Putamen (tissue), 1 donor: ENCODE results near the gene NRCAM.

ENCODE experiments used
- DNase-seq: peaks from one replicate; pipeline ENCODE4 v3.0.0-alpha.2; 2016; ENCODE audit warnings: low spot score

The NRCAM gene

GRCh38 chr7:108129018-108129965 is 326.9 kb downstream of the NRCAM start:
- DNase-seq, result no peak

DNA sequence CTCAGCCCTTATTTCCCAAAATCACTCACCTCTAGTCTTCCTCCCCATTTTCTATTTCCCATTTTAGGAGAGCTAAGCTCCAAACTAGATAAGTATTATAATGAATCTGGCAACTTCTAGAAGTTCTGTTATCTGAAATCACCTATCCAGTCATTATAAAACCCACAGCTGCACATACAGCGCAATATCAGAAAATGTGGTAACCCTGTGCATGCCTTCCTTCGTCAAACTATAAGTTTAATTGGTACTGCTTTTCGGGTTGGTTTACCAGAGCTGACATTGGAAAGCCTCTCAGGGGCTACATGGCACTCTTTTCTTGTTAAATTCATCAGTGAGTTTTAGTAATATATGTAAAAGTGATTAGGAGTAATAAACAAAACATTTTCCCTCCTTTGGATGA is 327.7 kb downstream of the NRCAM start:
- no peak for DNase-seq

DNA sequence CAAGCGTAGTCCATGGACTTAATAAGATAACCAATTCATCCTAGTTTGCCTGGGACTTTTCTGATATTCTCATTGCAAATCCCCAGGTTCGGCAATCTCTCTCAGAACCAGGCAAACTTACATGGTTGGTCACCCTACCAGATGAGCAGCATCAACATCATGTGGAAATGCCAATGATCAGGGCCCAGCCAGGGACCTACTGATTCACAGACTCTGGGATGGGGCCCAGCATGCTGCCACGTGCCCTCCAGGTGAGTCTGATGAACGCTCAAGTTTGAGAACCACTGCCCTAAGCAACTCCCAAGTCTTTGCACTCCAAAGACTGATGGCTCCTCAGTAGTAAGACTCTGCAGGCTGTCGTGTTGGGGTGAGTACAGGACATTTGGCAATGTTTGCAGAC is 328.8 kb downstream of the NRCAM start:
- DNase-seq, result no peak

DNA sequence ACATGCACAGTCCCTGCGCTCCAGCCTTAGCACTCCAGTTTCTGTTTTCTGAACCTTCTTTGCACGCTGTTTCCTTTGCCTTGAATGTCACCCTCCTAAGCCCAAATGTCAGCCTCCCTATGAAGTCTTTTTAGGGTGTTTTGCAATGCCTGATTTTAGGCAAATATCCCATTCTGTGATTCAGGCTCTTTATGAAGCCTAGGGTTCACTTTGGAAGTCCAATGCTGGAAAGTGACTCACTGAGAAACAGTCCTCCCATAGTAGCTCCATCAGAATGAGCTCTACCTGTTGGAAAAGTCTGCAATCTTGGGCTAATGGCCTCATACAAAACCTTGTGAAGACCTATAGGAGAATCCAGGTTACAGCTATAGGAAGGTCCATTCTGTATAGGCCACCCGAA is 331.4 kb downstream of the NRCAM start:
- DNase-seq, result no peak

DNA sequence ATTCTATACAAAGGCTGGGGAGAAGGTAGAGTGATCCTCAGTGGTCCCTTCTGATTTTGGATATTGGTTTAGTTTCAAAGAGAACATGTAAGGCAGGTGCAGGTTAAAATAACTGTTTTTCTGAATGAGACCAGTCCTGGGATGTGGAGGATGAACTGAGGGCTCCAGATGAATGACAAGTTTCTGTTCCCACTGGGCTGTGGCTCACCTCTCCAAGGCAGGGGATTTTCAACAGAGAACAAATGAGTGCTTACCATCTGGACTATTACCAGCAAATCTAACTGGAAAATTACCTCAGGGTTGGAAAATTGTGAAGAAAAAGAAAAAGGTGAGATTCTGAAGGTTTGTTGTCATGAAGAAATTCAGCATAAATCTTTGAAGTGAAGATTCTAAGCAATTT is 334.1 kb downstream of the NRCAM start:
- DNase-seq, result no peak

DNA sequence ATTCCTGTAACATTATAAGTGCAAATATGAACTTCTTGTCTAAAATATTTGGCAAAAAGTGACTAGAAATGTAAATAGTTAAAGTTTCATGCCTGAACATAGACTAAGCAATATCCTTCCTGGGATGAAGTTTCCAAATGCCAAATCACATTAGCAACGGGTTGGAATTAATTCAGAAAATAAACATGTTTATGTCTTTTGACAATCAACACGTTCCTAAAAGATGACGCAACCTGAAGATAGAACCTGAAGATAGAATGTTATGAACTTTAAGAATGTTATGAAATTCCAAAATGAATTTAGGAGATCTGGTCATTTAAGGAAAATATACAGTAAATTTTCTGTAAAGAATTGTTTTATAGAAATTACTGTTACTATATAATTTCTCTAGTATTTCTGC is 335.3 kb downstream of the NRCAM start:
- no peak for DNase-seq

- no peak for DNase-seq
These were observed 336.0 kb downstream of the NRCAM start for GRCh38 chr7:108120196-108120595.

DNA sequence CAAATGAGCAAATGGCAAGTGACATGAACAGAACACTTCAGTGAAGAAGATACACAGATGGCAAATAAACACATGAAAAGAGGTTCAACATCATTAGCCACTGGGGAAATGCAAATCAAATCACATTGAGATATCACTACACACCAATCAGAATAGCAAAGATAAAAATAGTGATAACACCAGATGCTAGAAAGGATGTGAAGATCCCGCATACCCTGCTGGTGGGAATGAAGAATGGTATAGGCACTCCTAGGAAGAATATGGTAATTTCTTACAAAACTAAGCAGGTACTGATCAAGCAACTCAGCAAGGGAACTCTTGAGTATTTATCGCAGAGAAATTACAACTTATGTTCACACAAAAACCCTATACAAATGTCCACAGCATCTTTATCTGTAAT is 337.3 kb downstream of the NRCAM start:
- DNase-seq, result no peak

DNA sequence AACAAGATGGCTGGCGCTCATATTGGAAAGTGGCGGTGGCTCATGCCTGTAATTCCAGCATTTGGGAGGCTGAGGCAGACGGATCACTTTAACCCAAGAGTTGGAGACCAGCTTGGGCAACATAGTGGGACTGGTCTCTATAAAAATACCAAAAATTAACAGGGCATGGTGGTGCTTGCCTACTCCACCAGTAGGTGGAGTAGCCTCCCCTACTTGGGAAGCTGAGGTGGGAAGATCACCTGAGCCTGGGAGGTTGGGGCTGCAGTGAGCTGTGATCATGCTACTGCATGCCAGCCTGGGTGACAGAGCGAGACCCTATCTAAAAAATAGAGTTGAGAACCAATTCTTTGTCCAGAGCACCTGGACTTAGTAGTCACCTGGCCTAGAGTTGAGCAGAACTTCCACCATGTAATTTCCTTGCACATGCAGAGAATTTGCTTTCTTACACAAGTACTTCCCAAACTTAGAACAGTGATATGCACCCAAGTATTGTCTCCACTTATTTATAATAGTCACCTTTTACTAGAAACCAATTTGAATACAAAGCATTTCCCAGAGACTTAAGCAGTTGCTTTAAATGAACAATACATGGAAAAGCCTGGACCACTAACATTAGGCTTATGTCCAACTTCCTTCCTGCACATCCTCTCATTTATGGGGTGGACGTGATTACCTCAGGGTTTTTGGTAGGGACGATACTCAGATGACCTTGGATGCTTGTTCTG is 342.0 kb downstream of the NRCAM start:
- no peak for DNase-seq

DNA sequence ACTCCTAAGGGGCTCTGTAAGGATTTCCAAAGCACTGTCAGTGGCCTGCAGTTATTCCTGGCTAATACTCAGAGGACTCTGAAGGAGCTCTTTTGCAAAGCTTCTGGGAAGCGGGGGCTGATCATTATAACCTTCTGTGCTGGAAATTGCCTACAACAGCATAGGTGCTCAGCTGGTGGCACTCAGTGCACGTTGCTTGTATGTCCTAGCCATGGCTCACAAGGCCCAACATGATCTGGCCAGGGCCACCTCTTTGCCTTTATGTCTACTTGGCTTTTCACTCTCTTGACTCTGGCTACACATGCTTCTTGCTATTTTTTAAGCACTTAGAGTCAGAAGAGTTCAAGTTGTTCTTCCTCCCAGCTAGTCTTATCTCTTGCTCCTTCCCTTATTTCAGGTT is 343.6 kb downstream of the NRCAM start:
- no peak for DNase-seq

DNA sequence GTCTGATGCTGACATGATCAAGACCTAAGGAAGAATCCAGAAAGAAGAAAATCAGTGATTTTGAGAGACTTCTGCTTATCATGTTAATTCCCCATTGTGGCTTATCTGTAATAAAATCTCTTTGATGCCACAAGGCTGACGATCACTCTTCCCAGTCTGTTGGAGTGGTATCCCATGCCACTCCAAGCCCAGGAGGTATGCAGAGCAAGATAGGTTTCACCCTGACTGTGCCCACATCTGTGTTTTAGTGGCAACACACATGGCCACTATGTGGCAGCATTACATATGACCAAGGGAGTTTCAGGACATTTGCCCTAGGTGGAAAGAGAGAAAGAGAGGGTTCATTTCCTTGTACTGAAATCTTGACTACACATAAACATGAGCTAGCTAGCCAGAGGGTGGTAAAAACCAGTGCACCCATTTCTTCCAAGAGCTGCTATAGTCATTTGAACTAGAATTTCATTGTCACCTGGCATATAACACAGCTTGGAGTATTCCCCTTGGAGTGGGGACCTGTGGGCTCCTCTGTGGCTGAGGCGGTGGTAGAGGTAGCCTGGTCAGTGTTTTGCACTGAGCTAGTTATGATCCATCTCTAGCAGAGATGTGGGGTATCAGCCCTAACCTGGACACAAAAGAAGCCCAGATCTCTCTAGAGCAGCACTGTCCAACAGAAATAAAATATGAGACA is 346.9 kb downstream of the NRCAM start:
- no peak for DNase-seq

- DNase-seq, result no peak
These were observed 348.1 kb downstream of the NRCAM start for GRCh38 chr7:108108131-108108530.

GRCh38 chr7:108104324-108104723 is 351.9 kb downstream of the NRCAM start:
- DNase-seq, result no peak

GRCh38 chr7:108103558-108104298 is 352.5 kb downstream of the NRCAM start:
- no peak for DNase-seq

GRCh38 chr7:108102671-108103312 is 353.4 kb downstream of the NRCAM start:
- DNase-seq, result no peak

DNA sequence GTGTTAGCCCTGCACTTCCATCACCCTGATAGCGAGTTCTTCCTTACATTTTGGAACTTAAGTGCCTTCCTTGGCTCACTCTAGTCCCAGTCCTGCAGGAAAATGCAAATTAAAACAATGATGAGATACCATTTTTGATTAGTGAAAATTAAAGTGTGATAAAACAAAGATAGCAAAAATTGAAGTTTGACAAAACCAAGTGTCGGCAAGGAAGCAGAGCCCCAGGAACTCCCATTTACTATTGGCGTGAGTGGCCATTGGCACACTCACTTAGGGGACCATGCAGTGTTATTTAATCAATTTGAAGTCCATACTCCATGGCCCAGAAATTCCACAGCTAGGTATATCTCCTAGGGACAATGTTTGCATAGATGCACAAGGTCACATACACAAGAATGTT is 354.5 kb downstream of the NRCAM start:
- no peak for DNase-seq

- no peak for DNase-seq
These were observed 356.5 kb downstream of the NRCAM start for GRCh38 chr7:108099713-108100112.

DNA sequence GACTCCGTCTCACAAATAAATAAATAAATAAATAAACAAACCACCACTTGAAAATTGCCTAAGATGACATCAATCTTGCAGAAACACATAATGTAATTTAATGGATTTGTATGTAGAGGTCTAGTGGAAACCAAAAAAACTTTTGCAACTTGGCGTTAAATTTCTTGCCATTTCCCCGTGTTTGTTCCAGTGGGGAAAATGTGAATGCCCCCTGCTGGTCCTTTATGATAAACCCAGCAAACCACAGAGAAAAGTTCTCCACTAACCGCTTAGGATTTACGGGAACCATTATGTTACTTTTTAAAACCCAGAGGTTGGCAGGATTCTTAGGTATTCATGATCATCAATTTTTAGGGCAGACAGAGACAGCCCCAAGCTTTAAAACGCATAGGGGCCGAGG is 358.5 kb downstream of the NRCAM start:
- no peak for DNase-seq
